ENCODE measurements around the gene CD38. TPM values are rescaled to one million over a fixed set of nuclear protein-coding genes. Genes with fewer than 3 reads are reported as not detected.

CD38 gene
- total and polyA plus RNA-seq, 4 donors, result 3.2 to 9.4 (median 5.3) TPM

- Histone ChIP-seq H3K9ac (ENCODE audit: low read depth in 1 of 2, low read length in 2 of 2) (no peak overlapping the region), H3K27me3 (ENCODE audit: control insufficient read depth in 4 of 4, insufficient read depth in 4 of 4, low read length in 3 of 4) (no peaks in the 10 kb centered on the region), H3K9me3 (ENCODE audit: control insufficient read depth in 4 of 4, low read length in 3 of 4) (peaks cover 0 to 9% (median under 1%) of the 10 kb centered on the region in 4 donors), H3K27ac (ENCODE audit: low read depth in 1 of 2, low read length in 2 of 2) (no peak overlapping the region), H3K36me3 (ENCODE audit: control insufficient read depth in 4 of 4, insufficient read depth in 3 of 4, low read depth in 1 of 4, low read length in 3 of 4) (no peaks in the 10 kb centered on the region), H3K4me1 (ENCODE audit: control insufficient read depth in 4 of 4, insufficient read depth in 4 of 4, low read length in 3 of 4) (no peaks in the 10 kb centered on the region), H3K4me3 (ENCODE audit: low read depth in 1 of 3, low read length in 3 of 3) (no peak overlapping the region)
- TF ChIP-seq HNF4G (IDR thresholded peaks at IDR 0.05), result no peak
- no peak for TF ChIP-seq JUND (IDR thresholded peaks at IDR 0.05)
- TF ChIP-seq, protein P1, sequence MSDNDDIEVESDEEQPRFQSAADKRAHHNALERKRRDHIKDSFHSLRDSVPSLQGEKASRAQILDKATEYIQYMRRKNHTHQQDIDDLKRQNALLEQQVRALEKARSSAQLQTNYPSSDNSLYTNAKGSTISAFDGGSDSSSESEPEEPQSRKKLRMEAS (IDR thresholded peaks at IDR 0.05), result no peak
- no peak for TF ChIP-seq FOXA2 (IDR thresholded peaks at IDR 0.05)
- no peak for TF ChIP-seq YY1 (IDR thresholded peaks at IDR 0.05)
- no peak for TF ChIP-seq RXRA (IDR thresholded peaks at IDR 0.05)
- no peak for TF ChIP-seq FOXA1 (IDR thresholded peaks at IDR 0.05)
- no peak for TF ChIP-seq EGR1 (IDR thresholded peaks at IDR 0.05; ENCODE audit: low read depth in 2 of 2)
- TF ChIP-seq, protein P2, sequence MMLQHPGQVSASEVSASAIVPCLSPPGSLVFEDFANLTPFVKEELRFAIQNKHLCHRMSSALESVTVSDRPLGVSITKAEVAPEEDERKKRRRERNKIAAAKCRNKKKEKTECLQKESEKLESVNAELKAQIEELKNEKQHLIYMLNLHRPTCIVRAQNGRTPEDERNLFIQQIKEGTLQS (IDR thresholded peaks at IDR 0.05), result no peak
- TF ChIP-seq, protein P3, sequence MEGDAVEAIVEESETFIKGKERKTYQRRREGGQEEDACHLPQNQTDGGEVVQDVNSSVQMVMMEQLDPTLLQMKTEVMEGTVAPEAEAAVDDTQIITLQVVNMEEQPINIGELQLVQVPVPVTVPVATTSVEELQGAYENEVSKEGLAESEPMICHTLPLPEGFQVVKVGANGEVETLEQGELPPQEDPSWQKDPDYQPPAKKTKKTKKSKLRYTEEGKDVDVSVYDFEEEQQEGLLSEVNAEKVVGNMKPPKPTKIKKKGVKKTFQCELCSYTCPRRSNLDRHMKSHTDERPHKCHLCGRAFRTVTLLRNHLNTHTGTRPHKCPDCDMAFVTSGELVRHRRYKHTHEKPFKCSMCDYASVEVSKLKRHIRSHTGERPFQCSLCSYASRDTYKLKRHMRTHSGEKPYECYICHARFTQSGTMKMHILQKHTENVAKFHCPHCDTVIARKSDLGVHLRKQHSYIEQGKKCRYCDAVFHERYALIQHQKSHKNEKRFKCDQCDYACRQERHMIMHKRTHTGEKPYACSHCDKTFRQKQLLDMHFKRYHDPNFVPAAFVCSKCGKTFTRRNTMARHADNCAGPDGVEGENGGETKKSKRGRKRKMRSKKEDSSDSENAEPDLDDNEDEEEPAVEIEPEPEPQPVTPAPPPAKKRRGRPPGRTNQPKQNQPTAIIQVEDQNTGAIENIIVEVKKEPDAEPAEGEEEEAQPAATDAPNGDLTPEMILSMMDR (IDR thresholded peaks at IDR 0.05; ENCODE audit: low read depth, low read length, missing input control), result no peak
- TF ChIP-seq GABPA (IDR thresholded peaks at IDR 0.05 in 1 of 2, conservative IDR thresholded peaks at IDR 0.05 in 1 of 2), result no peak
- TF ChIP-seq SP1 (IDR thresholded peaks at IDR 0.05), result no peak
- no peak for TF ChIP-seq TAF1 (conservative IDR thresholded peaks at IDR 0.05)
- TF ChIP-seq NR2F2 (IDR thresholded peaks at IDR 0.05), result no peak
- no peak for TF ChIP-seq REST (IDR thresholded peaks at IDR 0.05)
- no peak for TF ChIP-seq ZBTB33 (IDR thresholded peaks at IDR 0.05)
- no peak for TF ChIP-seq HNF4A (conservative IDR thresholded peaks at IDR 0.05)
- no peak for DNase-seq (ENCODE audit: low spot score)
- 79% methylated on average over 5 of the region's 5 CpGs for WGBS
Measured at GRCh38 chr4:15875663-15876460, 97.7 kb downstream of the CD38 start.
